HG03103 (cell line): ENCODE results near the gene CPNE4.
"Not testable (repeated sequence)": the region's sequence is repeated elsewhere in the genome, so short reads cannot be mapped to it uniquely, and the experiment has no call there.

Source experiments
- ATAC-seq: cut with Tn5 transposase; IDR thresholded peaks from one replicate; pipeline ENCODE4 v1.9.1; 2021; ENCODE audit warnings: low read depth; ENCODE audit not compliant: unreplicated experiment

Gene CPNE4

DNA sequence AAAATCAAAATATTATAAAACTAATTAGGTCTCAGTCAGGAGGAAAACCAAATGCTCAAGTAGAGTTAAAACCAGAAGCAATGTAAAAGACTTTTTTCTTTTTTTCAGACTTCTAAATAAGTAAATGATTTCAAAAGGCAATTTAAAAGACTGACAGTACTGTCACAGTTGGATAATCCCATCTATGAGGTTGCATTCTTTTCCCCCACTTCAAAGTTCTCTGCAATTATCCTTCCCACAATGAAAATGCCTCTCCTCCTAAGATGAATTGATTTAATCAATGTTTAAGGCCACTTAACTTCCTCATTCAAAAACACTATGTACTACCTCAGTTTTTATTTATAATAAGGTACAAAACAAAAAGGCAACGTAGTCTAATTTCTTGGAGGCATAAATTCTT is 540.1 kb downstream of the CPNE4 start:
- no peak for ATAC-seq

DNA sequence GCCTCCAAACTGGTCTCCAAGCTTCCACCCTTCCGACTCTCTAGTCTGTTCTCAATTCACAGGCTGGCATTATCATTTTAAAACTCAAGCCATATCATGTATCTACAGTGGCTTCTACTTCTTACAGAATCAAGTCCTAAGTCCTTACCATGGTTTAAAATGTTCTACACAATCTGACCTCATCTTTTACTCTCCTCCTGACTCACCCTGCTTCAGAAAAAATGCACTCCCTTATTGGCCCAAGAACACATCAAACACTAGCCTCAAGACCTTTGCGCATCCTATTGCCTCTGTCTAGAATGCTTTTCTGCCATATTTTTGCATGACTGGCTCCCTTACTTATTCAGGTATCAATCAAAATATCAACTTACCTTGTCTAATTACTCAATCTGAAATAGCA is 543.0 kb downstream of the CPNE4 start:
- no peak for ATAC-seq

DNA sequence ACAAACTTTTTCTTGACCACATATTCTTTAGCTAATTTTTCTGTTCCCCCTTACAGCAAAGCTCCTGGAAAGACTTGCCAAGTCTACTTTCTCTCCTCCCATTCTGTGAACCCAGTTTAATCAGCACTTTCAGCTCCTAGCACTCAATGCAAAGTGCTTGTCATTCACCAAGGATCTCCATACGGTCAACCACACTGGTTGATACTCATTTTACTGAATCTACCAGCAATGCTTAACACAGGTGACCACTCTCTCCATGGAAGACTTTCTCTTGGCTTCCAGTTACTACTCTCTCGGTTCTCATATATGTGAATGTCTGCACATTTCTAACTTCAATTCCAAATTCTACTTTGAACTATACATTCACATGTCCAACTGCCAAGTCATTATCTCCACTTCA is 543.7 kb downstream of the CPNE4 start:
- ATAC-seq, result no peak

DNA sequence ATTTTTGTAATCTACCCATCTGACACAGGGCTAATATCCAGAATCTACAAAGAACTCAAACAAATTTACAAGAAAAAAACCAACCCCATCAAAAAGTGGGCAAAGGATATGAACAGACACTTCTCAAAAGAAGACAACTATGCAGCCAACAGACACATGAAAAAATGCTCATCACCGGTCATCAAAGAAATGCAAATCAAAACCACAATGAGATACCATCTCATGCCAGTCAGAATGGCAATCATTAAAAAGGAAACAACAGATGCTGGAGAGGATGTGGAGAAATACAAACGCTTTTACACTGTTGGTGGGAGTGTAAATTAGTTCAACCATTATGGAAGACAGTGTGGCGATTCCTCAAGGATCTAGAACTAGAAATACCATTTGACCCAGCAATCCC is 548.3 kb downstream of the CPNE4 start:
- not testable (repeated sequence) for ATAC-seq

DNA sequence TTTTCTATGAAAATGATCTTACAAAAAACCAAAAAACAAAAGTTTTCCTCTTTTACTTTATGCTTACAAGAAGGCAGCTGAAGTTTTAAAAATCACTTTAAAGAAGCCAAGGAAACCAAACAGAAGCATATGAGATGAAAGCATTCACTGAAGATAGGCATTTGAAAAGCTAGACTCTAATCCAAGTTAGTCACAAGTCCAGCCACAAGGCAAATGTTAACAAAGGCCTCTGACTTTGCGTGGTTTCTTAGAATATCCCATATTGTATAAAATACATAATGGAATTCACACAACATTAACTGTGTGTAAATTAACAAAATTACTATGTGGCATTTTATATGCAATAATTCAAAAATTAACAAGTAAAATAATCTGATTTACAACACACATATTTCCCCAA is 549.7 kb downstream of the CPNE4 start:
- ATAC-seq, result no peak

DNA sequence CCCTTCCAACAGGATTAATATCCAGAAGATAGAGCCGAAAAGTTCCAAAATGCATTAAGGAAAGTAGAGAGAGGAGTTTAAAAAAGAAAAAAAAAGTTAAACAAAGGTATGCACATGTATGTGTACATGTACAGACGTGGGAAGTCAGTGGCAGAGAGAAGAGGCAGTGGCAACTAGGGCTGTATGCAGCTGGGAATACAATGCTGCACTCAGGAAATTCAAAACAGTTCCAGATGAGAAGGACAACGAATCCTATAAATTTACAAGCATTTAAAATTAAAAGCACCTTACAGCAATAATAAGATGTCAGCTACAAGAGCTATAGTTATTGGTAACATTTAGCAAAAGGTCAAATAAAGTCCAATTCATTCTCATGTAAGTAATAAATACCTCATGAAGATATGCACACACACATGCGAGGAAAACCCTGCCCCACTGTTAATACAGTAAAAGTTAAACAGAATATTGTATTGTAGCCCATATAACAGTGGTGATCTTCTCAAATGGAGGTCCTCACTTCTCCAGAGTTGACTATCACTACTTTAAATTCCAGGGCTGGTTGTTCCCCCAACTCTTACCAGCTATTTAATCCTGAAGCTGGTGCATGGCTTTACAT is 550.2 kb downstream of the CPNE4 start:
- ATAC-seq, result no peak
